Measurements from ENCODE around the gene C2orf49.

C2orf49 gene

GRCh38 chr2:105307146-105307545 is 30.2 kb upstream of the C2orf49 start:
- CTCF ChIA-PET: no interaction called here
- POLR2A ChIA-PET: no interaction called here
- no peak for TF ChIP-seq ZNF384 (IDR thresholded peaks at IDR 0.05)
- no peak for TF ChIP-seq FOXM1 (IDR thresholded peaks at IDR 0.05; ENCODE audit: borderline replicate concordance)
- TF ChIP-seq L3MBTL2 (conservative IDR thresholded peaks at IDR 0.05): no peak
- no peak for TF ChIP-seq CTBP1 (IDR thresholded peaks at IDR 0.05; ENCODE audit: borderline replicate concordance)
- no peak for TF ChIP-seq TARDBP (IDR thresholded peaks at IDR 0.05)
- TF ChIP-seq SUZ12 (IDR thresholded peaks at IDR 0.05): no peak
- no peak for TF ChIP-seq BHLHE40 (IDR thresholded peaks at IDR 0.05; ENCODE audit: borderline replicate concordance)
- TF ChIP-seq, protein P1, sequence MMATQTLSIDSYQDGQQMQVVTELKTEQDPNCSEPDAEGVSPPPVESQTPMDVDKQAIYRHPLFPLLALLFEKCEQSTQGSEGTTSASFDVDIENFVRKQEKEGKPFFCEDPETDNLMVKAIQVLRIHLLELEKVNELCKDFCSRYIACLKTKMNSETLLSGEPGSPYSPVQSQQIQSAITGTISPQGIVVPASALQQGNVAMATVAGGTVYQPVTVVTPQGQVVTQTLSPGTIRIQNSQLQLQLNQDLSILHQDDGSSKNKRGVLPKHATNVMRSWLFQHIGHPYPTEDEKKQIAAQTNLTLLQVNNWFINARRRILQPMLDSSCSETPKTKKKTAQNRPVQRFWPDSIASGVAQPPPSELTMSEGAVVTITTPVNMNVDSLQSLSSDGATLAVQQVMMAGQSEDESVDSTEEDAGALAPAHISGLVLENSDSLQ (IDR thresholded peaks at IDR 0.05): no peak
- no peak for TF ChIP-seq ARNT (IDR thresholded peaks at IDR 0.05)
- no peak for TF ChIP-seq SP1 (IDR thresholded peaks at IDR 0.05)
- no peak for TF ChIP-seq HDGF (IDR thresholded peaks at IDR 0.05; ENCODE audit: borderline replicate concordance)
- no peak for TF ChIP-seq FOXA1 (IDR thresholded peaks at IDR 0.05)
- no peak for TF ChIP-seq FOXK2 (IDR thresholded peaks at IDR 0.05)
- no peak for TF ChIP-seq ELF4 (IDR thresholded peaks at IDR 0.05)
- TF ChIP-seq LEF1 (IDR thresholded peaks at IDR 0.05; ENCODE audit: borderline replicate concordance): no peak
- no peak for DNase-seq (ENCODE audit: extremely low spot score)

- TF ChIP-seq LEF1 (IDR thresholded peaks at IDR 0.05; ENCODE audit: borderline replicate concordance) (no peak), HDGF (IDR thresholded peaks at IDR 0.05; ENCODE audit: borderline replicate concordance) (no peak), L3MBTL2 (conservative IDR thresholded peaks at IDR 0.05) (no peak), FOXA1 (IDR thresholded peaks at IDR 0.05) (no peak), TARDBP (IDR thresholded peaks at IDR 0.05) (no peak), FOXK2 (IDR thresholded peaks at IDR 0.05) (no peak), FOXM1 (IDR thresholded peaks at IDR 0.05; ENCODE audit: borderline replicate concordance) (no peak), ARNT (IDR thresholded peaks at IDR 0.05) (no peak), CTBP1 (IDR thresholded peaks at IDR 0.05; ENCODE audit: borderline replicate concordance) (no peak), SUZ12 (IDR thresholded peaks at IDR 0.05) (no peak), ZNF384 (IDR thresholded peaks at IDR 0.05) (no peak), SP1 (IDR thresholded peaks at IDR 0.05) (no peak), ELF4 (IDR thresholded peaks at IDR 0.05) (no peak), BHLHE40 (IDR thresholded peaks at IDR 0.05; ENCODE audit: borderline replicate concordance) (no peak), NFRKB (IDR thresholded peaks at IDR 0.05) (no peak)
- TF ChIP-seq, protein P1 (IDR thresholded peaks at IDR 0.05): no peak
- ChIA-PET CTCF (no interaction called here), POLR2A (no interaction called here)
- no peak for DNase-seq (ENCODE audit: extremely low spot score)
Observed at GRCh38 chr2:105307550-105307949, 29.8 kb upstream of the C2orf49 start.

DNA sequence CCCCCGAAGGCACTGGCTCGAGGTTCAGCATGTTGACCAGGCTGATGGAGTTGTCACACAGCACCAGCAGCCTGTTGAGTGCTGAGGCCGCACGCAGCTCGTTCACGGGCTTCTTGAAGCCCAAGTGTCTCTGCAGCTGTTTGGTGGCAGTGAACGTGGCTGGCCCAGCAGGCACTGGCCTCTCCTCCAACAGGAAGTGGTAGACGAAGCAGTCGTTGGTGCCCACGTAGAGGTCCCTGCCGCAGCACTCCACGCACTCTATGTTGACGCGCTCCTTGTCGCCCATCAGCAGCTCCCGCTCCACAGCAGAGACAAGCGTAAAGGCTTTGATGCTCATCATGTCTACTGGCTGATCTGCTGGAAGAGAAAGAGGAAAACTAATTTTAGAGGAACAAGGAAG is 29.4 kb upstream of the C2orf49 start:
- no peak for DNase-seq (ENCODE audit: extremely low spot score)
- ChIA-PET CTCF (no interaction called here), POLR2A (interaction anchor here (0.8 kb wide), 1 partner anchor 22 kb away, joined by 3 read pairs; no protein-coding TSS in a partner anchor)

DNA sequence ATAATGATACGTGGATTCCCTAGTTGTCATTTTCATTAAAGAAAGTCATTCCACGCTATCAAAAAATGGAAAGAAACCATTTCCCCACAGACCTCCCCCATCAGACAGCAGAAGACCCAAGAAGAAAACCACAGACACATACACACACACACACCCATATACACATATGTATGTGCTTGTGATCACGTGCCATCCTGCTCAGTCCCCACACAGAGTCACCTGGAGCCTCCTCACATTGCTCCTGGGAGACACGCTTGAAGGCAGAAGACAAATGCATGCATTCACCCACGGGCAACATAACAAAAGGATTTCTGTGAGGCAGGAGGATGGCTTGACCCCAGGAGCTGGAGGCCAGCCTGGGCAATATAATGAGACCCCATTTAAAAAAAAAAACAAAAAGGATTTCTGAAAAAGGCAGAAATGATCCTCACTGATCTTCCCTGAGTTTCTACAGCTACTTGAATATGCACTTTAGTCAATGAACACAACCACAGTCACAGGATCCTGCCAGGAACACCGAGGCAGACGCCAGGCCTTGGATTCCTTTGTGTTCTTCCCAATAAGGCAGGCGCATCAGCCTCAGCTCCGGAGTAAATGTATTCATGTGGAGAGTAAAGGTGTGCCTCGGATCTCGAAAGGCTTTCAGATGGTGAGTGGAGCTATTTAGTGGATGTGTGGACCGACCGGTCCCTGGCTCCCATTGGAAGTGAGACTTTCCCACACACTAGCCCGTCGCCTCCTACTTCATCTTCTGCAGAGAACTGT is 28.8 kb upstream of the C2orf49 start:
- ChIA-PET CTCF (interaction anchor here (0.9 kb wide), 1 partner anchor 14 kb away, joined by 9 read pairs; no protein-coding TSS in a partner anchor), POLR2A (interaction anchor here (0.8 kb wide), 1 partner anchor 22 kb away, joined by 3 read pairs; no protein-coding TSS in a partner anchor)
- no peak for TF ChIP-seq SP1 (IDR thresholded peaks at IDR 0.05)
- TF ChIP-seq L3MBTL2 (conservative IDR thresholded peaks at IDR 0.05): no peak
- no peak for TF ChIP-seq BHLHE40 (IDR thresholded peaks at IDR 0.05; ENCODE audit: borderline replicate concordance)
- TF ChIP-seq CTBP1 (IDR thresholded peaks at IDR 0.05; ENCODE audit: borderline replicate concordance): no peak
- TF ChIP-seq NFRKB (IDR thresholded peaks at IDR 0.05): no peak
- TF ChIP-seq FOXM1 (IDR thresholded peaks at IDR 0.05; ENCODE audit: borderline replicate concordance): no peak
- no peak for TF ChIP-seq LEF1 (IDR thresholded peaks at IDR 0.05; ENCODE audit: borderline replicate concordance)
- TF ChIP-seq FOXA1 (IDR thresholded peaks at IDR 0.05): no peak
- no peak for TF ChIP-seq TARDBP (IDR thresholded peaks at IDR 0.05)
- TF ChIP-seq ZNF384 (IDR thresholded peaks at IDR 0.05): no peak
- TF ChIP-seq HDGF (IDR thresholded peaks at IDR 0.05; ENCODE audit: borderline replicate concordance): no peak
- DNase-seq (ENCODE audit: extremely low spot score): no peak

More for the DNA sequence above, 29.4 kb upstream of the C2orf49 start:
- TF ChIP-seq, protein P1 (IDR thresholded peaks at IDR 0.05): no peak
- TF ChIP-seq FOXA1 (IDR thresholded peaks at IDR 0.05) (no peak), ARNT (IDR thresholded peaks at IDR 0.05) (no peak), ZNF384 (IDR thresholded peaks at IDR 0.05) (no peak), FOXK2 (IDR thresholded peaks at IDR 0.05) (no peak), NFRKB (IDR thresholded peaks at IDR 0.05) (no peak), BHLHE40 (IDR thresholded peaks at IDR 0.05; ENCODE audit: borderline replicate concordance) (no peak), FOXM1 (IDR thresholded peaks at IDR 0.05; ENCODE audit: borderline replicate concordance) (no peak), HDGF (IDR thresholded peaks at IDR 0.05; ENCODE audit: borderline replicate concordance) (no peak), TARDBP (IDR thresholded peaks at IDR 0.05) (no peak), CTBP1 (IDR thresholded peaks at IDR 0.05; ENCODE audit: borderline replicate concordance) (no peak)

DNA sequence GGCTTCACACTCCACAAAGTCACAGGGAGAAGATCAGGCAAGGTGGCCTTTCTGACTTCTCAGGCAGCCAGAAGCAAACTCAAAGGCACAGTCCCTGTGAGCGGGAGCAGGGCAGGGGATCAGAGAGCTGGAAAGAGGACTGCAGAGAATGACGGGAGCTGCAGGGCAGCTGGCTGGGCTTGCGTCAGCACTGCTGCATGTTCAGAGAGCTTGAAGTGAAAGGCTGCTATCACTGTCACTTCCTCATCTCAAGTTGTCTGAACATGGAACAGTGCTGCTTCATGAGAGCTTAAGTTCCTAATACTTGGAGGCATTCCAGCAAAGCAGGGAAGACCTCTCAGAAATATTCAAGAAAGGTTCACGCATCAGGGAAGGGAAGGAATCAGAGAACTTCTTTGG is 28.2 kb upstream of the C2orf49 start:
- CTCF ChIA-PET: interaction anchor here (0.9 kb wide), 1 partner anchor 15 kb away, joined by 9 read pairs; no protein-coding TSS in a partner anchor
- no peak for DNase-seq (ENCODE audit: extremely low spot score)
- POLR2A ChIA-PET: no interaction called here
- no peak for TF ChIP-seq LEF1 (IDR thresholded peaks at IDR 0.05; ENCODE audit: borderline replicate concordance)
- TF ChIP-seq ARNT (IDR thresholded peaks at IDR 0.05): no peak
- TF ChIP-seq, protein P1 (IDR thresholded peaks at IDR 0.05): no peak
- TF ChIP-seq ELF4 (IDR thresholded peaks at IDR 0.05): no peak
- no peak for TF ChIP-seq NFRKB (IDR thresholded peaks at IDR 0.05)
- no peak for TF ChIP-seq ZNF384 (IDR thresholded peaks at IDR 0.05)
- no peak for TF ChIP-seq HDGF (IDR thresholded peaks at IDR 0.05; ENCODE audit: borderline replicate concordance)
- TF ChIP-seq FOXM1 (IDR thresholded peaks at IDR 0.05; ENCODE audit: borderline replicate concordance): no peak
- TF ChIP-seq SP1 (IDR thresholded peaks at IDR 0.05): no peak
- TF ChIP-seq FOXA1 (IDR thresholded peaks at IDR 0.05): no peak
- TF ChIP-seq TARDBP (IDR thresholded peaks at IDR 0.05): no peak
- no peak for TF ChIP-seq BHLHE40 (IDR thresholded peaks at IDR 0.05; ENCODE audit: borderline replicate concordance)
- no peak for TF ChIP-seq SUZ12 (IDR thresholded peaks at IDR 0.05)

All from HEK293T (cell line).